Measurements from ENCODE around the gene ZNF135. TPM values are rescaled to one million over a fixed set of nuclear protein-coding genes. Genes with fewer than 3 reads are reported as not detected.

Gene ZNF135
- total and polyA plus RNA-seq, 2 of the 13 experiments (the other 11 are each of a cell fraction or from before 2014, with no cell fraction given) = not detected

DNA sequence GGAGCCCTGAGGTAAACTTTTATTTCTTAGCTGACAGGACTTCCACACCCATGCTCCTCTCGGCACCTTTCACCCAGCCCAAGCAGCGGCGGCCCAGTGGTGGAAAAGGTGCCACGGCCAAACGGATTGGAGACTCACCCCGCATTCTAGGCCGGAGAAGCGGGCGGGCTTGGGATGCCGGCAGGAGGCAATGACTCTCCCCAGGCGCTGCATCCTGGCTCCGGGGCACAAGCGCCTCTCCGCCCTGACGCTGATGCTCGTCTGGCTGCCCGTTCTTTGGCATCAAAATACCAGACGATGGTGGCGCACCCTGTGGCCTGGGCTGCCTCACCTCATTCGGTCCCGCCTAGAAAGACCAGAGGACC lies 49.8 kb upstream of the ZNF135 start (continued):
- TF ChIP-seq, protein P1, sequence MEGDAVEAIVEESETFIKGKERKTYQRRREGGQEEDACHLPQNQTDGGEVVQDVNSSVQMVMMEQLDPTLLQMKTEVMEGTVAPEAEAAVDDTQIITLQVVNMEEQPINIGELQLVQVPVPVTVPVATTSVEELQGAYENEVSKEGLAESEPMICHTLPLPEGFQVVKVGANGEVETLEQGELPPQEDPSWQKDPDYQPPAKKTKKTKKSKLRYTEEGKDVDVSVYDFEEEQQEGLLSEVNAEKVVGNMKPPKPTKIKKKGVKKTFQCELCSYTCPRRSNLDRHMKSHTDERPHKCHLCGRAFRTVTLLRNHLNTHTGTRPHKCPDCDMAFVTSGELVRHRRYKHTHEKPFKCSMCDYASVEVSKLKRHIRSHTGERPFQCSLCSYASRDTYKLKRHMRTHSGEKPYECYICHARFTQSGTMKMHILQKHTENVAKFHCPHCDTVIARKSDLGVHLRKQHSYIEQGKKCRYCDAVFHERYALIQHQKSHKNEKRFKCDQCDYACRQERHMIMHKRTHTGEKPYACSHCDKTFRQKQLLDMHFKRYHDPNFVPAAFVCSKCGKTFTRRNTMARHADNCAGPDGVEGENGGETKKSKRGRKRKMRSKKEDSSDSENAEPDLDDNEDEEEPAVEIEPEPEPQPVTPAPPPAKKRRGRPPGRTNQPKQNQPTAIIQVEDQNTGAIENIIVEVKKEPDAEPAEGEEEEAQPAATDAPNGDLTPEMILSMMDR (CRISPR knock-in tag; IDR thresholded peaks at IDR 0.05) = no peak

DNA sequence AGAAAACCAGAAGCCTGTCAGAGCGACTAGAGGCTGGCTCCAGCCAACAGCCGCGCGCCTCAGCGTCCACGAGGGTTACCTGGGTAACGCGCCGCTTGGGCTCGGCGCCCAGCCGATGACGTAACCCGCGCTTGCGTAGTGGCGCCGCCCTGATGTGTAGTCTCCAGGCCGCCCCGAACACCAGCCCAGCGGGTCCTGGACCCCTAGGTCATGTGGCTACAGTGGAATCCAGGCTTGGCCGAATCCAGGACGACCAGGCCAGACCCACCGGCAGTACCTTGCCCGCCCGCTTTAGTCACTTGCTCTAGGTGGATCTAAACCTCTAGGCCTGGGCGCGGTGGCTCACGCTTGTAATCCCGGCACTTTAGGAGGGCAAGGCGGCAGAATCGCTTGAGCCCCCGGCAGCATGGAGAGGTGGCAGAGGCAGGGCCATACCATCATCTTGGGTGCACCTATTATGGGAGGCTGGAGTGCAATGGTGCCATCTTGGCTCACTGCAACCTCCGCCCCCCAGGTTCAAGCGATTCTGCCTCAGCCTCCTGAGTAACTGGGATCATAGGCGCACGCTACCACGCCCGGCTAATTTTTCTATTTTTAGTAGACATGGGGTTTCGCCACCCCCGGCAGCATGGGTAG lies 49.3 kb upstream of the ZNF135 start:
- Histone ChIP-seq H3K9me3 (ENCODE audit: low read length) (peaks cover 80% of the 10 kb centered on the region), H3K4me2 (ENCODE audit: low read depth, low read length) (no peak overlapping the region), H3K27me3 (ENCODE audit: control insufficient read depth in 1 of 2, insufficient read depth in 2 of 2, low read length in 2 of 2) (no peaks in the 10 kb centered on the region; a peak in 1 of 5 replicates), H4K20me1 (ENCODE audit: insufficient read depth, low read length) (no peaks in the 10 kb centered on the region), H3K9ac (ENCODE audit: insufficient read depth, low read depth, low read length) (no peak overlapping the region), H2AFZ (ENCODE audit: low read length) (no peak overlapping the region), H3K4me1 (ENCODE audit: insufficient read depth, low read length) (0 out of 2 replicates have a peak, but pooled peaks cover 5% of the 10 kb centered on the region), H3K79me2 (ENCODE audit: insufficient read depth, low read length) (no peaks in the 10 kb centered on the region), H3K27ac (ENCODE audit: extremely low read length, insufficient read depth, low read length) (no peak overlapping the region), H3K4me3 (replicated peaks in 1 of 3; ENCODE audit: insufficient read depth in 1 of 3, low read depth in 2 of 3, low read length in 3 of 3) (no peak overlapping the region), H3K36me3 (replicated peaks in 1 of 2; ENCODE audit: control insufficient read depth in 1 of 2, insufficient read depth in 2 of 2, low read length in 2 of 2) (peaks cover 0 to 8% of the 10 kb centered on the region in 2 experiments; a peak in 1 of 5 replicates)
- WGBS (ENCODE audit: low lambda C conversion rate) = 96% methylated on average over 27 of the region's 41 CpGs
- in situ Hi-C loops (cut with HindIII; ENCODE audit: extremely low pct_ligation_motif_present, low pct_unique_long_range_greater_than_20kb) (no loop called here), intact Hi-C loops (cut with micrococcal nuclease; ENCODE audit: unreplicated experiment) (no loop called here)
- TF ChIP-seq AGO2 (optimal IDR thresholded peaks at IDR 0.05; ENCODE audit: low read depth, low read length) = peak; percentile 73
- TF ChIP-seq, protein P2, sequence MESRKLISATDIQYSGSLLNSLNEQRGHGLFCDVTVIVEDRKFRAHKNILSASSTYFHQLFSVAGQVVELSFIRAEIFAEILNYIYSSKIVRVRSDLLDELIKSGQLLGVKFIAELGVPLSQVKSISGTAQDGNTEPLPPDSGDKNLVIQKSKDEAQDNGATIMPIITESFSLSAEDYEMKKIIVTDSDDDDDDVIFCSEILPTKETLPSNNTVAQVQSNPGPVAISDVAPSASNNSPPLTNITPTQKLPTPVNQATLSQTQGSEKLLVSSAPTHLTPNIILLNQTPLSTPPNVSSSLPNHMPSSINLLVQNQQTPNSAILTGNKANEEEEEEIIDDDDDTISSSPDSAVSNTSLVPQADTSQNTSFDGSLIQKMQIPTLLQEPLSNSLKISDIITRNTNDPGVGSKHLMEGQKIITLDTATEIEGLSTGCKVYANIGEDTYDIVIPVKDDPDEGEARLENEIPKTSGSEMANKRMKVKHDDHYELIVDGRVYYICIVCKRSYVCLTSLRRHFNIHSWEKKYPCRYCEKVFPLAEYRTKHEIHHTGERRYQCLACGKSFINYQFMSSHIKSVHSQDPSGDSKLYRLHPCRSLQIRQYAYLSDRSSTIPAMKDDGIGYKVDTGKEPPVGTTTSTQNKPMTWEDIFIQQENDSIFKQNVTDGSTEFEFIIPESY (CRISPR knock-in tag; IDR thresholded peaks at IDR 0.05) = no peak
- TF ChIP-seq, protein P3, sequence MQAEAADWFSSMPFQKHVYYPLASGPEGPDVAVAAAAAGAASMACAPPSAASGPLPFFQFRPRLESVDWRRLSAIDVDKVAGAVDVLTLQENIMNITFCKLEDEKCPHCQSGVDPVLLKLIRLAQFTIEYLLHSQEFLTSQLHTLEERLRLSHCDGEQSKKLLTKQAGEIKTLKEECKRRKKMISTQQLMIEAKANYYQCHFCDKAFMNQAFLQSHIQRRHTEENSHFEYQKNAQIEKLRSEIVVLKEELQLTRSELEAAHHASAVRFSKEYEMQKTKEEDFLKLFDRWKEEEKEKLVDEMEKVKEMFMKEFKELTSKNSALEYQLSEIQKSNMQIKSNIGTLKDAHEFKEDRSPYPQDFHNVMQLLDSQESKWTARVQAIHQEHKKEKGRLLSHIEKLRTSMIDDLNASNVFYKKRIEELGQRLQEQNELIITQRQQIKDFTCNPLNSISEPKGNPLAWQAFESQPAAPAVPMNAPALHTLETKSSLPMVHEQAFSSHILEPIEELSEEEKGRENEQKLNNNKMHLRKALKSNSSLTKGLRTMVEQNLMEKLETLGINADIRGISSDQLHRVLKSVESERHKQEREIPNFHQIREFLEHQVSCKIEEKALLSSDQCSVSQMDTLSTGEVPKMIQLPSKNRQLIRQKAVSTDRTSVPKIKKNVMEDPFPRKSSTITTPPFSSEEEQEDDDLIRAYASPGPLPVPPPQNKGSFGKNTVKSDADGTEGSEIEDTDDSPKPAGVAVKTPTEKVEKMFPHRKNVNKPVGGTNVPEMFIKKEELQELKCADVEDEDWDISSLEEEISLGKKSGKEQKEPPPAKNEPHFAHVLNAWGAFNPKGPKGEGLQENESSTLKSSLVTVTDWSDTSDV (CRISPR knock-in tag; IDR thresholded peaks at IDR 0.05) = no peak
- POLR2A ChIA-PET = no interaction called here
- ATAC-seq (no peak), FAIRE-seq (no peak), DNase-seq (ENCODE audit: low spot score) (no peak)
- no TSS peak for BruUV-seq (replicated peaks)
- CTCF ChIA-PET (ENCODE audit: low intra/inter-chr PET ratio, low total read pairs) = no interaction called here

Data from HepG2 (cell line).